GM12873 (cell line): ENCODE measurements around the gene CDH23.

Experiments used
- TF ChIP-seq, protein P1 (sequence below): IDR thresholded peaks from 2 replicates; pipeline ENCODE4 v1.5.1; 2012; ENCODE audit warnings: low read depth, mild to moderate bottlenecking, moderate library complexity, low read length, control low read depth; ENCODE audit not compliant: insufficient read depth; ENCODE audit errors: missing control alignments

CDH23 gene

DNA sequence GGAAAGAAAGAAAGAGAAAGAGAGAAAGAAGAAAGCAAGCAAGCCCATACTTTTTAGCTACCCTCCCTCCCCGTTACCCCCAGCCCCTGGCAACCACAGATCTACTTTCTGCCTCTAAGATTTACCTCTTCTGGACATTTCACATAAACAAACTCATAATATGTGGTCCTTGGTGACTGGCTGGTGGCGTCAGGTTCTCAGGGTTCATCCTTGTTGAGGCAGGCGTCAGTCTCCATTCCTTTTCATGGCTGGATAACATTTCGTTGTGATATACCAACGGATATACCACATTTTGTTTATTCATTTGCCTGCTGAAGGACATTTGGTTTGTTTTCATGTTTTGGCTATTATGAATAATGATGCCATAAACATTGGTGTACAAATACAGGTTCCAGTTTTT lies 30.5 kb downstream of the CDH23 start:
- TF ChIP-seq, protein P1, sequence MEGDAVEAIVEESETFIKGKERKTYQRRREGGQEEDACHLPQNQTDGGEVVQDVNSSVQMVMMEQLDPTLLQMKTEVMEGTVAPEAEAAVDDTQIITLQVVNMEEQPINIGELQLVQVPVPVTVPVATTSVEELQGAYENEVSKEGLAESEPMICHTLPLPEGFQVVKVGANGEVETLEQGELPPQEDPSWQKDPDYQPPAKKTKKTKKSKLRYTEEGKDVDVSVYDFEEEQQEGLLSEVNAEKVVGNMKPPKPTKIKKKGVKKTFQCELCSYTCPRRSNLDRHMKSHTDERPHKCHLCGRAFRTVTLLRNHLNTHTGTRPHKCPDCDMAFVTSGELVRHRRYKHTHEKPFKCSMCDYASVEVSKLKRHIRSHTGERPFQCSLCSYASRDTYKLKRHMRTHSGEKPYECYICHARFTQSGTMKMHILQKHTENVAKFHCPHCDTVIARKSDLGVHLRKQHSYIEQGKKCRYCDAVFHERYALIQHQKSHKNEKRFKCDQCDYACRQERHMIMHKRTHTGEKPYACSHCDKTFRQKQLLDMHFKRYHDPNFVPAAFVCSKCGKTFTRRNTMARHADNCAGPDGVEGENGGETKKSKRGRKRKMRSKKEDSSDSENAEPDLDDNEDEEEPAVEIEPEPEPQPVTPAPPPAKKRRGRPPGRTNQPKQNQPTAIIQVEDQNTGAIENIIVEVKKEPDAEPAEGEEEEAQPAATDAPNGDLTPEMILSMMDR, result no peak

DNA sequence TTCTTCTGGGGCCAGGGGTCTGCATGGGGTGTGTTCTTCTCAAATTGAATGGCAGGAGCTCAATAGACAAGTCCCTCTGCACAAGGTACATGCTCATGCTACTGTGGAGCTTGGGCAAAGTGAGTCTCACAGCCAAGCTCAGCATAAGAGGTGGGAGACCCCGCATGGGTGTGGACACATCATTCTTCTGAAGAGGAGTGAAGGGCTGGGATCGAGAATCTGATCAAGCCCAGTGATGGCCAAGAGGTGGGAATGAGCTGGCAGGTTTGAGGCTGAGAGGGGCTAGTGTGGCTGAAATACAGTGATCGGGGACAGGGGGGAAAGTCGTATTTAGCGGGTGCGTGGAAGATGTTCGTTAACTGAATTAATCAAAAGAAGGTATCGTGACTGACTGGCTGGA lies 32.6 kb downstream of the CDH23 start:
- TF ChIP-seq, protein P1, result no peak

DNA sequence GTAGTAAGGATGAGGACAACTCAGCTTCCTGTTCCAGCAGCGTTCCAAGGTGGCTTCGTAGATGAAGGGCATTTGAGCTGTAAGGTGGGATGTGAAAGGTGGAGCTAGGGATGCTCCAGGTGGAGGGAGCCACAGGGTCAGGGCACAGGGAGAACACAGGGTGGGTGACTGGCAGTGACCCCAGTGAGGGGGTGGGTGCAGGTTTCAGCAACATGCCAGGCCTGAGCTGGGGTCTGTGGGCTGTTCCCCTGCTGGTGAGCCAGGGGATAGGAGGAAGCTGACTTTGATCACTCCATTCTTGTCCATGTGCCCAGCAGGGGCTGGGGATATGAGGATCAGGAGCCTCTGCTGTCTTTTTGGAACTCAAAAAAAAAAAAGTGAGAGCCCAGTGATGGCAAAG lies 33.2 kb downstream of the CDH23 start:
- TF ChIP-seq, protein P1, result peak; percentile 52

DNA sequence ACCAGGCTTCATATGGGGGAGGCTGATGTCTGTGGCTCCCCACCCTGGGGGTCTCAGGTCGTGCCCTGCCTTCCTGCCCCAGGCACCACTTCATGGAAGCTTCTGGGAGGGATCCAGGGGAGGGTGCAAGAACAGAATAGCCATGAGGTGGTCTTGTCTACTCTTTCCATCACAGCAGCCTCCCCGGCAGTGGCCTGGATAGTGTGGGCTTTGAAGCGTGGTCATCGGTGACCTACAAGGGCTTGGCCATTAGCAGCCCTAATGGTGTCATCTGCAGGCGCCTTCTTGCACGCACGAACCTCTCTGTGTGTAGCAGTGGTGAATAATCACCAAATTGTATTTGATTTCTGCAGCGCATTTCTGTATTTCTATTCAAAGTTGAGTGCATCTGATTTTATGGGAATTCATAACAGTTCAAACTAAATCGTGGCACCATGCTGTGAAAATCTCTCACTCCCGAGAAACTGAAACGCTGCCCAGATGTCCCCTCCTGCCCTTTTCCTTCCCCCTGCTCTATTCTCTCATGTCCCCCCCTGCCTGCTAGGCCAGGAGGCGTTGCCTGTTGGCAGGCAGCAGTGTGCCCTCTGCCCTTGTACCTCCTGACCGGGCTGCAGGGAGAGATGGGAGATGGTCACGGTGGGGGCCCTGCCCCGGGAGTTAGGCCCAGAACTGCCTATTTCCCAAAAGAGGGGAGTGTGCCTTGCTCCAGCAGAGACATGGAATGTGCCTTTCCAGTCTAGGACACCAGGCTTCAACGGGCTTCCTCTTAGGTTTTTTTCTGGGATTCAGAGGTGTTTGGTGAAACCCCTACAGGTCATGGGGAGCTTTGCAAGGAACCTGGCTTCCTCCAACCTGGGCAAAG lies 34.8 kb downstream of the CDH23 start:
- TF ChIP-seq, protein P1, result no peak

DNA sequence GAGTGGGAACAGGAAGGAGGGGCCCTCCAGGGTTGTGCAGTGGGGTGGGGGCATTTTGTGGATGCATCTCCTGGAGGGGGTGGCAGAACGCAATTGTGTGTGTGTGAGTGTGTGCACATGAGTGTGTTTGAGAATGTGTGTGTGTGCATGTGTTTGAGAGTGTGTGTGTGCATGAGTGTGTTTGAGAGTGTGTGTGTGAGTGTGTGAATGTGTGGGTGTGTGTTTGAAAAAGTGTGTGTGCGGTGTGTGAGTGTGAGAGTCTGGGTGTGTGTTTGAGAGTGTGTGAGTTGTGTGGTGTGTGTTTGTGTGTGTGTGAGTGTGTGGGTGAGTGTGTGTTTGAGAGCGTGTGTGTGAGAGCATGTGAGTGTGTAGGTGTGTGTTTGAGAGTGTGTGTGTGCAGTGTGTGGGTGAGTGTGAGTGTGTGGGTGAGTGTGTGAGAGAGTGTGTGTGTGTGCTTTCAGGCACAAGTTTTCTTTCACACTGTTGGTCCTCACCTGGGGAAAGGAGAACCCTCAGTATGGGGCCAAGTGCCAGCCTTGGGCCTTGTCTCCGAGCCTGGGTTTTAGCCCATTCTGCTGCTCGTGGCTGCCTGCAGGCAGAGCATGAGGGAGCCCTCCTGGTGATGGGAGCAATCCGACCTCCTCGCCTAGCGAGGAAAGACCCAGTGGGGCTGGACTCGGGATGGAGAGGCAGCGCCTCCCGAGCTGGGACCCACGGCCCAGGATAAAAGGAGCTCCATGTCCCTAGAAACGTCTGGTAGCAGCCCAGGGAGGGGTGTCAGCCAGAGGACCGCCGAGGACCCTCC lies 35.6 kb downstream of the CDH23 start:
- TF ChIP-seq, protein P1, result no peak

DNA sequence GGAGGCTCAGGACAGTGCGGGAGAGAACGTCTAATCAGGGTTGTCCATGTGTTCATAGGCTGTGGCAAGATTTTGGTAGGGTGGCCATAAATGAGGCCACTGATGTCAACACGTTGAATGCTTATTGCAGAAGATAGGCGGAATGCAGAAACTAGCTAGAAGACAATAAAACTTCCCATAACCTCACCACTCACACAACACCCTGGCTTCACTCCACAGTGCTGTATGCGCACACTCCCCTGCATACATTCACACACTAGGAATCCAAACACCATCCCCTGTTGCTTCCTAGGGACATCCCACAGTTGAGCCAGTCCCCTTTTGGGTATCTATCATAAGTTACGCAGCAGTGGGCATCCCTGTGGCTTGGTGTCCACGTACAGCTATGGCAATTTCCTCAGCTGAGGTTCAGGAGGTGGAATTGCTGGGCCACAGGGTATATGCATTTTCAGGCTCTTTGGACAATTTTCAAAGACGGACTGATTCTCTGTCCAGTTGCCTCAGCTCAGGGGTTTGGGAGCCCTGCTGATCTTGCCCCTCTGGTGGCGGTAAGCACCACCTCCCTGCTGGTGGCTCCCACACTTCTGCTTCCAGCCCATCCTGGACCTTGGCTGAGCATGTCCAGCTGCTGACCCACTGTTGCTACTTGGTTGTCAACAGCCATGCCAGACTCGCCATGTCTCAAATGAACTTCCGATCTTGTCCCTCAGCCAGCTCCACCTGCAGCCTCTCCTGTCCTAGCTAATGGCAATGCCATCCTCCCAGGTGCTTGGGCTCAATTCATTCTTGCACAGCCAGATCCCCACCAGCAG lies 36.4 kb downstream of the CDH23 start:
- TF ChIP-seq, protein P1, result no peak
